BLaER1 treated with 17β-estradiol and CSF1 and Interleukin-3, amounts not matched to agents 10 nM and 100 nM (cell line): Measurements from ENCODE around the gene SLC16A8.
"Not testable (repeated sequence)": the region's sequence is repeated elsewhere in the genome, so short reads cannot be mapped to it uniquely, and the experiment has no call there.

Experiments
- H3K27ac ChIP-seq, 11 experiments: shearing (Covaris generic); formaldehyde crosslinking; 2 replicates each; pipeline ENCODE4 v1.8.1; 2022
- H3K27me3 ChIP-seq, 11 experiments: shearing (Covaris generic); formaldehyde crosslinking; 2 replicates each; pipeline ENCODE4 v1.8.1; 2022
- H3K36me3 ChIP-seq, 11 experiments: shearing (Covaris generic); formaldehyde crosslinking; 2 replicates each; pipeline ENCODE4 v1.8.1; 2022
- H3K4me1 ChIP-seq, 10 experiments: shearing (Covaris generic); formaldehyde crosslinking; 2 replicates each; pipeline ENCODE4 v1.8.1; 2022
- H3K4me2 ChIP-seq, 11 experiments: shearing (Covaris generic); formaldehyde crosslinking; 2 replicates each; pipeline ENCODE4 v1.8.1; 2022
- H3K4me3 ChIP-seq, 10 experiments: shearing (Covaris generic); formaldehyde crosslinking; 2 replicates each; pipeline ENCODE4 v1.8.1; 2022
- H3K9ac ChIP-seq, 11 experiments: shearing (Covaris generic); formaldehyde crosslinking; 2 replicates each; pipeline ENCODE4 v1.8.1; 2022
- H3K9me3 ChIP-seq, 11 experiments: shearing (Covaris generic); formaldehyde crosslinking; replicated peaks in 1 of 11; 2 replicates each; pipeline ENCODE4 v1.8.1; 2022
- H4K20me1 ChIP-seq, 11 experiments: shearing (Covaris generic); formaldehyde crosslinking; 2 replicates each; pipeline ENCODE4 v1.8.1; 2022
- Cebpa-rat ChIP-seq, 11 experiments: shearing (Covaris generic); IDR thresholded peaks; 2 replicates each; pipeline ENCODE4 v1.8.1; 2022

SLC16A8 gene

DNA sequence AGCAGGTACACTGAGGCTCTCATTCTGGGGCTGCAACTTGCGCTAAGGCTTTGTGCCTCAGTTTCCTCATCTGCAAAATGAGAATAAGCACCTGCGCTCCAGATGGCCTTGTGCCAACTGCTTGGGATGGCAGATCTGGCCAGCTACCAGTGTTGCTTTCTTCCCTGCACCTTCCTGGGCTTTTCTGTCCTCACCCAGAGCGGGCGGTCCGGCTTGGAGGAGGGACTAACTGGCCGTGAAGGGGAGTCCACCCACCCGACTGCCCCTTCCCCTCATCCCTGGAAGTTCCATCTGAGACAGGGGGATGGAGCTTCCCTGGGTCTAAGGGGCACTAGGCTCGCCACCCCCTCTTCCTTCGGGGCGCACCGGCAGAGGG, 3.5 kb downstream of the SLC16A8 start:
- TF ChIP-seq Cebpa-rat (IDR thresholded peaks at IDR 0.05) = no peak
- Histone ChIP-seq H3K27me3 (peaks cover 45 to 53% (median 50%) of the 10 kb centered on the region in 11 experiments), H3K27ac (no peak overlapping the region), H3K36me3 (no peaks in the 10 kb centered on the region), H3K9ac (no peak overlapping the region), H3K4me2 (peak overlapping the region in 2 of 11 experiments; percentile 55 to 69; a peak in 2 of 22 replicates), H3K9me3 (no peaks in the 10 kb centered on the region), H3K4me1 (peaks cover 18 to 74% (median 55%) of the 10 kb centered on the region in 10 experiments; a peak in 18 of 20 replicates), H4K20me1 (peaks cover 0 to 32% (median 0%) of the 10 kb centered on the region in 11 experiments; a peak in 3 of 22 replicates), H3K4me3 (no peak overlapping the region)

DNA sequence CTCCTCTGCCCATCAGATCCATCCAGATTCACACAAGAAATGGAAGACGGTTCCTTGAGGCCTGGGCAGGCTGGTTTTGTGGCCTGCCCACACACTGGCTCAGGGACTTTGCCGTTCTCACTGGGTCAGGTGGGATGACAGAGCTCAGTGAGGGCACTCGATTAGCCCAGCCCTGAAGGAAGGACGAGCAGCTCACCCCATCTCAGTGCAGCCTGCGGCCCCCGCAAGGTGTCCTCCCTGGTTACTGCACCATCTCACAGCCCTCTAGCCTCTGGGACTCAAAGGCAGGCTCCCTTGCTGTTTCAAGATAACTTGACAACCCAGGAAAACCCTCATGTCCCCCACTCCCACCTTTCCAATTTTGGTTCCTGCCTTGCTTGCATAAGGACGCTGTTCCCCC, 4.2 kb downstream of the SLC16A8 start:
- Histone ChIP-seq H3K9ac (no peak overlapping the region; a peak in 1 of 22 replicates), H3K4me1 (peaks cover 18 to 80% (median 62%) of the 10 kb centered on the region in 10 experiments; a peak in 18 of 20 replicates), H3K4me2 (peak overlapping the region in 3 of 11 experiments; percentile 37 to 55 (median 37); a peak in 3 of 22 replicates), H3K4me3 (no peak overlapping the region), H3K27ac (no peak overlapping the region), H3K36me3 (no peaks in the 10 kb centered on the region), H3K9me3 (no peaks in the 10 kb centered on the region), H4K20me1 (peaks cover 0 to 32% (median 0%) of the 10 kb centered on the region in 11 experiments; a peak in 3 of 22 replicates), H3K27me3 (peaks cover 45 to 53% (median 50%) of the 10 kb centered on the region in 11 experiments)
- no peak for TF ChIP-seq Cebpa-rat (IDR thresholded peaks at IDR 0.05)

DNA sequence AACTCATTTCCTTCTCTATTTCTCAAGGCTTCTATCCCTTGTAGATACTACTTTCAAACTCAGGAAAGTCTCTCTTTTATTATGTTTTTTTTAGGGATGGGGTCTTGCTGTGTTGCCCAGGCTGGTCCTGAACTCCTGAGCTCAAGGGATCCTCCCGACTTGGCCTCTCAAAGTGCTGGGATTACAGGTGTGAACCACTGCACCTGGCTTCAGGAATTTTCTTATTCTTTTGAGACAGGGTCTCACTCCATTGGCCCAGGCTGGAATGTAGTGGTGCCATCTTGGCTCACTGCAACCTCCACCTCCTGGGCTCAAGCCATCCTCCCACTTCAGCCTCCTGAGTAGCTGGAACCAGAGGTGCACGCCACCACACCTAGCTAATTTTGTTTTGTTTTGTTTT, 4.8 kb downstream of the SLC16A8 start:
- Histone ChIP-seq H3K4me2 (peak overlapping the region in 7 of 11 experiments; percentile 16 to 55 (median 37); a peak in 12 of 22 replicates), H3K4me1 (peaks cover 18 to 86% (median 62%) of the 10 kb centered on the region in 10 experiments; a peak in 18 of 20 replicates), H3K27me3 (peaks cover 45 to 53% (median 50%) of the 10 kb centered on the region in 11 experiments), H4K20me1 (peaks cover 0 to 32% (median 0%) of the 10 kb centered on the region in 11 experiments; a peak in 3 of 22 replicates)
- H3K4me3 ChIP-seq, H3K27ac ChIP-seq, H3K9me3 ChIP-seq, H3K36me3 ChIP-seq, H3K9ac ChIP-seq: not testable (repeated sequence)

DNA sequence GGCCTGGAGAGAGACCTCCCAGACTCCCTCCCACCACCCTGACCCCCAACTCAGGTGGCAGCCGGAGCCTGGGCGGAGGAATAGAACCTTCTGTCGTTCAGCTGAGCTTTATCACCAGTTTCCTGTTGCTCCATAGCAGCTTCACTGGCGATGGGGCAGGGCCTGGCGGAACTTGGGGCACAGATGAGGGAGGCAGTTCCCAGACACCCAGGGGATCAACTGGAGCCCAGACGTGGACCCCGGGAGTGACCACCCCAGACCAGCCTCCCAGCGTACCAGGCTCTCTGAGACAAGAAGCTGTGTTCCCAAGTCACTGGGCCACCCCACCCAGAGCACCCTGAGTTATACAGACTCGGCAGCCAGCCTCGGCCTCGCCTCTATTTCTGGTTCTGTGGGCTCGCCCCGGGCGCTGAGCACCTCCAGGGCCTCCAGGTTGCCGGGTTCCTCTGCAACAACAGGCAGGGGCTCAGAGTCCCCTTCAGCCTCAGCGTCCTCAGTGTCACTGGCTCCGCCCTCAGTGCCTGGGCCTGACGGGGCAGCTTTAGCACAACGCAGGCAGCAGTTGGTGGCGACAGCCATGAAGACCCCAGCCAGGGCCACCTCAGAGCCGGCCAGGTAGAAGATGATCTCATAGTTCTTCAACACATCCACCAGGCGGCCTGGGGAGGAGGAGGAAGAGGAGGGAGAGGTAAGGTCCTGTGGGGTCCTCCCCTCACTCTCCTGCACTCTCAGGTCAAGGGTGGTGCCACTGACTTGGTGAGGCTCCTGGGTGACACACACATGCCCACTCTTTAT, 5.7 kb downstream of the SLC16A8 start:
- peak overlapping the region in 8 of 11 experiments; percentile 3 to 55 (median 36); a peak in 13 of 22 replicates for H3K4me2 ChIP-seq
- H3K9ac ChIP-seq = no peak overlapping the region
- no peaks in the 10 kb centered on the region for H3K36me3 ChIP-seq
- TF ChIP-seq Cebpa-rat (IDR thresholded peaks at IDR 0.05) = no peak
- peaks cover 18 to 93% (median 66%) of the 10 kb centered on the region in 10 experiments; a peak in 18 of 20 replicates for H3K4me1 ChIP-seq
- no peaks in the 10 kb centered on the region for H3K9me3 ChIP-seq
- H4K20me1 ChIP-seq = peaks cover 0 to 32% (median 0%) of the 10 kb centered on the region in 11 experiments; a peak in 3 of 22 replicates
- H3K4me3 ChIP-seq = no peak overlapping the region
- no peak overlapping the region for H3K27ac ChIP-seq
- peaks cover 41 to 44% (median 43%) of the 10 kb centered on the region in 11 experiments for H3K27me3 ChIP-seq

DNA sequence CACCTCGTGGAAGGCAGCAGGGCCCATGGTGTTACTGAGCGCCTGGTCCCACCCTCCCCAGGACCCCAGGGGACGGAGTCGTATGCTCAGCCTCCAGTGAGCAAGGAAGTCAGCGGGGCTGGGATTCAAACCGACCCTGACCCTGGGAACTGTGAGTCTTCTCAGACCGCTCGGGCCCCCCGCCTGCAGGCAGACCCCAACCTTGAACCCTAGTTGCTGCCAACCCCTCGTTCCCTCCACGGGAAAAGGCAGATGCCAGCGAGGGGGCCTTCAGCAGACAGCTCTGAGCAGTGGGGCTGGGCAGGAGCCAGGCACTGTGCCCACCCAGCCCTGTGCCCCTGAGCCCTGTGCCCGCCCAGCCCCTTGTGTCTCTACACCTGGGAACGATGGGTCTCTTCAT, 6.4 kb downstream of the SLC16A8 start:
- Histone ChIP-seq H3K4me2 (peak overlapping the region in 8 of 11 experiments; percentile 3 to 55 (median 30); a peak in 11 of 22 replicates), H3K4me3 (no peak overlapping the region), H3K4me1 (peaks cover 18 to 94% (median 67%) of the 10 kb centered on the region in 10 experiments; a peak in 18 of 20 replicates), H3K27ac (no peak overlapping the region), H3K9me3 (no peaks in the 10 kb centered on the region), H4K20me1 (peaks cover 0 to 32% (median 0%) of the 10 kb centered on the region in 11 experiments; a peak in 3 of 22 replicates), H3K36me3 (no peaks in the 10 kb centered on the region; a peak in 1 of 22 replicates), H3K27me3 (peaks cover 34 to 38% (median 36%) of the 10 kb centered on the region in 11 experiments), H3K9ac (no peak overlapping the region)
- TF ChIP-seq Cebpa-rat (IDR thresholded peaks at IDR 0.05) = no peak

DNA sequence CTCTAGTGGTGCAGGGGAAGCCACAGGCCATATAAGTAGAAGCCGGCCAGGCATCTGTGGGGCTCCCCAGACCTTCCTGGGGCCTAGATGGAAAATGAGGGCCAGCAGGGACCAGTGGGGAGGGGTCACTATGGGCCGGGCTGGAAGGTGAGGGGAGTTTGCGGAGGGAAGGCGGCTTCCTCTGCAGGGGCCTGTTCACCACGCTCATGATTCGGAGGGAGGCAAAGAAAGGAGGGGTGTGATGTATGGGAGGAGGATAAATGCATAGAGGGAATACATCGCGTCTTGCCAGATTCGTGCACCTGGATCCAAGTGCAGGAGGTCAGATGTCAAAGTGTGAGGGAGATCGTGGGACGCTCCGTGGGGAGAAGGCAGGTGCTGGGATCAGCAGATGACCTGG, 6.9 kb downstream of the SLC16A8 start:
- Histone ChIP-seq H3K27me3 (peaks cover 29 to 33% (median 31%) of the 10 kb centered on the region in 11 experiments), H3K36me3 (no peaks in the 10 kb centered on the region; a peak in 1 of 22 replicates), H3K4me1 (peaks cover 13 to 94% (median 67%) of the 10 kb centered on the region in 10 experiments; a peak in 19 of 20 replicates), H3K9me3 (no peaks in the 10 kb centered on the region), H3K4me2 (peak overlapping the region in 6 of 11 experiments; percentile 11 to 55 (median 37); a peak in 5 of 22 replicates), H3K4me3 (no peak overlapping the region), H3K9ac (no peak overlapping the region), H3K27ac (no peak overlapping the region), H4K20me1 (peaks cover 0 to 28% (median 0%) of the 10 kb centered on the region in 11 experiments; a peak in 3 of 22 replicates)
- no peak for TF ChIP-seq Cebpa-rat (IDR thresholded peaks at IDR 0.05)

DNA sequence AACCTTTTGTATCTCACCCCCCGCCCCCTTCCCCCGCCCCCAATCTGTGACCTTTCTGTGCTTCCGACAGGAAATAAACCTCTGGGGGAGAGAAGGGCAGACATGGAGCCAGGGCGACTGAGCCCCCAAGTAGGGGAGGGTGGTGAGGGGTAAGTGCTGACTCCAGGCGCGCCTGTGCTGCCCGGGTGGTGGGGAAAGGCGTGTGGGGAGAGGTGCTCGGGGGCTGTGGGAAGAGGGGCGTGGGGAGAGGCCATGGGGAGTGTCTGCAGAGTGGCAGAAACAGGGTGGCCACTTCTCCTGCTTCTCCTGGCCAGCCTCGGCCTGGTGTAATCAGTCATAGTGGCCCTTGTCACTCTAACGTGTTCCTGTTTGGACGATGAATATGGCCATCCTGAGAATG, 8.0 kb downstream of the SLC16A8 start:
- no peaks in the 10 kb centered on the region; a peak in 1 of 22 replicates for H3K36me3 ChIP-seq
- H3K9me3 ChIP-seq = no peaks in the 10 kb centered on the region
- H3K27me3 ChIP-seq = peaks cover 18 to 21% (median 20%) of the 10 kb centered on the region in 11 experiments
- peak overlapping the region in 7 of 11 experiments; percentile 18 to 56 (median 25); a peak in 8 of 22 replicates for H3K4me2 ChIP-seq
- no peak overlapping the region for H3K4me3 ChIP-seq
- peaks cover 2 to 94% (median 67%) of the 10 kb centered on the region in 10 experiments for H3K4me1 ChIP-seq
- H3K9ac ChIP-seq = no peak overlapping the region
- TF ChIP-seq Cebpa-rat (IDR thresholded peaks at IDR 0.05) = no peak
- no peak overlapping the region for H3K27ac ChIP-seq
- peaks cover 0 to 16% (median 0%) of the 10 kb centered on the region in 11 experiments; a peak in 2 of 22 replicates for H4K20me1 ChIP-seq

DNA sequence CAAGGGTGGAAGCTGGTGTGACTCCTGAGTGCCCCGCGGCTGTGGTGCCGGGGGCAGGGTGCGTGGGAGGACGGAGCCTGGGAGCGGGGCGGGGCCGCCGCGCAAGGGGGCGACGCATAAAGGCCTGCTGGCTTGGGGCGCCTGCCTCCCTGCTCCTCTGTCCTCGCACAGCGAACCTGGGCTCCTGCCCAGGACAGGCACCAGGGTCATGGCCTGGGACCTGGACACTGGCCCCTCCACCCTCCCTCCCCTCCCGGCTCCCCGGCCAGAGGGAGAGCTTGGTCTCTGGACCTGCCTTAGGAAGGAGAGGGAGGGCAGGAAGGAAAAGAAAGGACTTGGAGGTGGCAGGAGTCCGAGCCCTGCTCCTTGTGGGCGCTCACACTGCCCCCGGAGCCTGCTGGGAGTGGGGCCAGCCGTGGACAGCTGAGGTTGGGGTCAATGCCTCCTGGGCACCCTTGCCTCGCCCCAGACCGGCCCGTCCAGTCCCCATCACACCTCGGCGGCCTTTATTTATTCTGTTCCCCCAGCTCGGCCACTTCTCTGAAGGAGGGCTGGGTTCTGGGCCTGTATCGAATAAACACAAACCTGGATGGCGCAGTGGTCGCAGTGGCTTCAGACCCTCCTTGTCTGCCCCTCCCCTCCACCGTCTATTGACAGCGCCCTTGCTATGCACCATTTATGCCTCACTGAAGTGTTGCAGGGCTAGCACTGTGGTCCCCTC, 8.7 kb downstream of the SLC16A8 start:
- peaks cover 0 to 10% (median 0%) of the 10 kb centered on the region in 11 experiments; a peak in 1 of 22 replicates for H4K20me1 ChIP-seq
- no peaks in the 10 kb centered on the region for H3K9me3 ChIP-seq
- H3K36me3 ChIP-seq = no peaks in the 10 kb centered on the region; a peak in 1 of 22 replicates
- no peak overlapping the region; a peak in 1 of 22 replicates for H3K27ac ChIP-seq
- peaks cover 11 to 20% (median 14%) of the 10 kb centered on the region in 11 experiments for H3K27me3 ChIP-seq
- peaks cover 6 to 97% (median 72%) of the 10 kb centered on the region in 10 experiments for H3K4me1 ChIP-seq
- peak overlapping the region in 7 of 11 experiments; percentile 3 to 51 (median 32); a peak in 10 of 22 replicates for H3K4me2 ChIP-seq
- no peak for TF ChIP-seq Cebpa-rat (IDR thresholded peaks at IDR 0.05)
- no peak overlapping the region for H3K4me3 ChIP-seq
- peak overlapping the region in 4 of 11 experiments; percentile 3 to 50 (median 14); a peak in 1 of 22 replicates for H3K9ac ChIP-seq
